HCT116 (cell line): ENCODE data around the gene CD70. TPM values are rescaled to one million over a fixed set of nuclear protein-coding genes. Genes with fewer than 3 reads are reported as not detected.
"Not testable (repeated sequence)": the region's sequence is repeated elsewhere in the genome, so short reads cannot be mapped to it uniquely, and the experiment has no call there.

Experiments used
- ATAC-seq: fragments of 200-7000 bp; cut with Tn5 transposase; 2 replicates; pipeline ENCODE4 v1.9.1; 2020; ENCODE audit warnings: mild to moderate bottlenecking, moderate library complexity
- Bru-seq: library from RNA; stranded (reverse); fragments of 400-500 nt; gene quantifications from one replicate; lab custom pipeline; 2021; lab: Mats Ljungman, UMichigan
- BruChase-seq, 2 experiments: library from RNA; stranded (reverse); fragments of 400-500 nt; gene quantifications; one replicate each; lab custom pipeline; 2021; lab: Mats Ljungman, UMichigan
- BruUV-seq: library from RNA; stranded (reverse); fragments of 400-500 nt; replicated peaks from 2 replicates; lab custom pipeline; 2021; lab: Mats Ljungman, UMichigan
- CTCF ChIA-PET: fragments of 300-600 bp; sonication (Branson Sonifier 250); formaldehyde crosslinking; loops from one replicate; lab custom pipeline; 2021; ENCODE audit warnings: antibody characterized with exemption; lab: Charles Lee
- POLR2A ChIA-PET: fragments of 300-600, 350-600 bp; sonication (Branson Sonifier 250); formaldehyde crosslinking; loops from one replicate; lab custom pipeline; 2021; ENCODE audit warnings: antibody characterized with exemption; lab: Charles Lee
- RAD21 ChIA-PET, 2 experiments: fragments of 300-600 bp; sonication (Branson Sonifier 250); formaldehyde crosslinking; loops; one replicate each; lab custom pipeline; 2023; ENCODE audit warnings: low total read pairs in 2 of 2; ENCODE audit not compliant: uncharacterized antibody in 2 of 2, unreplicated experiment in 2 of 2, low non-redundant PET in 1 of 2; lab: Charles Lee
- DNase-seq: peaks from one replicate; pipeline ENCODE4 v3.0.0-alpha.2; 2010; ENCODE audit warnings: low read depth, low spot score
- H2AFZ ChIP-seq: fragments of 200-600 bp; shearing (Covaris generic), sonication (generic); 2 replicates; pipeline ENCODE4 v1.6.1; 2017; ENCODE audit warnings: low read depth, mixed run types, mixed read lengths, antibody characterized with exemption, low read length; ENCODE audit not compliant: poor library complexity, severe bottlenecking
- H3K27ac ChIP-seq: 2 replicates; pipeline ENCODE4 v1.5.1; 2012; ENCODE audit warnings: low read depth, low read length
- H3K27me3 ChIP-seq: fragments of 200-600 bp; sonication (generic); 2 replicates; pipeline ENCODE4 v1.6.1; 2016; ENCODE audit warnings: mixed run types, low read length, mixed read lengths; ENCODE audit not compliant: insufficient read depth
- H3K36me3 ChIP-seq, 2 experiments: fragments of 200-500 bp in 1 of 2; fragments of 200-600 bp in 1 of 2; sonication (Bioruptor generic) in 1 of 2; sonication (generic) in 1 of 2; 2 replicates each; pipeline versions ENCODE4 v1.5.1 to v1.6.1; 2014 to 2016; ENCODE audit warnings: low read length in 2 of 2, inconsistent platforms in 1 of 2, mixed read lengths in 1 of 2, mixed run types in 1 of 2; ENCODE audit not compliant: insufficient read depth in 2 of 2, control insufficient read depth in 1 of 2
- H3K4me1 ChIP-seq, 2 experiments: fragments of 200-600 bp in 1 of 2; sonication (generic) in 1 of 2; 2 replicates each; pipeline versions ENCODE4 v1.5.1 to v1.6.1; 2012 to 2017; ENCODE audit warnings: low read length in 2 of 2, inconsistent platforms in 1 of 2, mild to moderate bottlenecking in 1 of 2, mixed read lengths in 1 of 2, mixed run types in 1 of 2, moderate library complexity in 1 of 2; ENCODE audit not compliant: insufficient read depth in 2 of 2, control insufficient read depth in 1 of 2
- H3K4me2 ChIP-seq: fragments of 200-600 bp; sonication (generic); 2 replicates; pipeline ENCODE4 v1.6.1; 2017; ENCODE audit warnings: mixed run types, low read length, mixed read lengths
- H3K4me3 ChIP-seq, 2 experiments: fragments of 200-600 bp in 1 of 2; sonication (generic) in 1 of 2; replicated peaks in 1 of 2; 2 replicates each; pipeline ENCODE4 v1.5.1; 2011 to 2016; ENCODE audit warnings: low read length in 2 of 2, control low read depth in 1 of 2, low read depth in 1 of 2, mild to moderate bottlenecking in 1 of 2, mixed read lengths in 1 of 2, mixed run types in 1 of 2
- H3K79me2 ChIP-seq: fragments of 200-600 bp; sonication (generic); 2 replicates; pipeline ENCODE4 v1.6.1; 2017; ENCODE audit warnings: mild to moderate bottlenecking, mixed run types, low read length, moderate library complexity, mixed read lengths; ENCODE audit not compliant: insufficient read depth
- H3K9ac ChIP-seq: fragments of 200-600 bp; sonication (generic); 2 replicates; pipeline ENCODE4 v1.6.1; 2016; ENCODE audit warnings: low read length, mixed read lengths
- H3K9me2 ChIP-seq: fragments of 200-600 bp; sonication (generic), shearing (Covaris generic); 2 replicates; pipeline ENCODE4 v1.6.1; 2017; ENCODE audit warnings: mixed run types, mild to moderate bottlenecking, moderate library complexity; ENCODE audit not compliant: insufficient read depth
- H3K9me3 ChIP-seq, 2 experiments: fragments of 200-500 bp in 1 of 2; fragments of 200-600 bp in 1 of 2; sonication (Bioruptor generic) in 1 of 2; sonication (generic) in 1 of 2; 2 replicates each; pipeline ENCODE4 v1.6.1; 2014 to 2017; ENCODE audit warnings: low read length in 2 of 2, mixed read lengths in 2 of 2, inconsistent platforms in 1 of 2, low read depth in 1 of 2, mild to moderate bottlenecking in 1 of 2, mixed run types in 1 of 2, moderate library complexity in 1 of 2; ENCODE audit not compliant: control insufficient read depth in 1 of 2, insufficient read depth in 1 of 2
- H4K20me1 ChIP-seq: fragments of 200-600 bp; sonication (generic), shearing (Covaris generic); 2 replicates; pipeline ENCODE4 v1.6.1; 2017; ENCODE audit warnings: mixed run types, mild to moderate bottlenecking, moderate library complexity; ENCODE audit not compliant: insufficient read depth
- POLR2AphosphoS5 ChIP-seq: IDR thresholded peaks from 2 replicates; pipeline ENCODE4 v1.6.1; 2011; ENCODE audit warnings: mild to moderate bottlenecking, low read depth, low read length, moderate library complexity
- SRF ChIP-seq: IDR thresholded peaks from 2 replicates; pipeline ENCODE4 v1.6.1; 2012; ENCODE audit warnings: low read depth
- intact Hi-C: fragments of 100-400 bp; cut with micrococcal nuclease; formaldehyde crosslinking; loops from 2 replicates; pipeline ENCODE4 v1.10.0; 2022
- long read RNA-seq: library from polyadenylated mRNA; unstranded; transcript quantifications from one replicate; pipeline ENCODE4 v2.0.0, GENCODE V29; 2021; ENCODE audit not compliant: unreplicated experiment
- polyA plus RNA-seq: library from polyadenylated mRNA; unstranded; fragments of >200 nt; gene quantifications from 2 replicates; pipeline ENCODE4 v1.2.1, GENCODE V29; 2012; ENCODE audit warnings: missing spikeins
- total RNA-seq: library from RNA; stranded (reverse); gene quantifications from one replicate; pipeline ENCODE4 v1.2.1, GENCODE V29; 2021; ENCODE audit not compliant: unreplicated experiment
- TF ChIP-seq, protein P1 (sequence below): IDR thresholded peaks from 2 replicates; pipeline ENCODE4 v1.6.1; 2012
- TF ChIP-seq, protein P2 (sequence below): IDR thresholded peaks from 2 replicates; pipeline ENCODE4 v1.6.1; 2012; ENCODE audit warnings: low read depth

CD70 gene, protein sequence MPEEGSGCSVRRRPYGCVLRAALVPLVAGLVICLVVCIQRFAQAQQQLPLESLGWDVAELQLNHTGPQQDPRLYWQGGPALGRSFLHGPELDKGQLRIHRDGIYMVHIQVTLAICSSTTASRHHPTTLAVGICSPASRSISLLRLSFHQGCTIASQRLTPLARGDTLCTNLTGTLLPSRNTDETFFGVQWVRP
- total RNA-seq (2.1 TPM), Bru-seq, nascent RNA (percentile 30 among the genes with signal in this experiment), BruChase-seq, experiment 1, labeled RNA remaining after a 6-hour chase (percentile 39 among the genes with signal in this experiment), BruChase-seq, experiment 2, labeled RNA remaining after a 2-hour chase (percentile 43 among the genes with signal in this experiment)
- 1.2 and 1.6 TPM in 2 replicates for polyA plus RNA-seq
- long read RNA-seq, partial matches to known transcripts: 0 of 1 reads
- long read RNA-seq, other reads (novel, unspliced or antisense): 1 of 1 reads

- no peak within 1 kb of the TSS for H3K27ac ChIP-seq
- H3K4me3 ChIP-seq: no peak within 1 kb of the TSS
- CTCF ChIA-PET: no interaction called here
- ATAC-seq (no peak), DNase-seq (no peak)
- H3K9me2 ChIP-seq: no peaks in the 10 kb centered on the region
- H2AFZ ChIP-seq: no peak within 1 kb of the TSS
- no peaks in the 10 kb centered on the region for H3K79me2 ChIP-seq
- no peaks in the 10 kb centered on the region for H3K9me3 ChIP-seq
- H3K27me3 ChIP-seq: peaks cover 15% of the 10 kb centered on the region; the same call in 1 of the 2 replicates
- peaks cover 10 to 22% of the 10 kb centered on the region in 2 experiments for H3K4me1 ChIP-seq
- BruUV-seq: no TSS peak
- POLR2A ChIA-PET: no interaction called here
- TF ChIP-seq POLR2AphosphoS5 (no peak), SRF (no peak)
- TF ChIP-seq, protein P1, sequence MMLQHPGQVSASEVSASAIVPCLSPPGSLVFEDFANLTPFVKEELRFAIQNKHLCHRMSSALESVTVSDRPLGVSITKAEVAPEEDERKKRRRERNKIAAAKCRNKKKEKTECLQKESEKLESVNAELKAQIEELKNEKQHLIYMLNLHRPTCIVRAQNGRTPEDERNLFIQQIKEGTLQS: no peak
- TF ChIP-seq, protein P2, sequence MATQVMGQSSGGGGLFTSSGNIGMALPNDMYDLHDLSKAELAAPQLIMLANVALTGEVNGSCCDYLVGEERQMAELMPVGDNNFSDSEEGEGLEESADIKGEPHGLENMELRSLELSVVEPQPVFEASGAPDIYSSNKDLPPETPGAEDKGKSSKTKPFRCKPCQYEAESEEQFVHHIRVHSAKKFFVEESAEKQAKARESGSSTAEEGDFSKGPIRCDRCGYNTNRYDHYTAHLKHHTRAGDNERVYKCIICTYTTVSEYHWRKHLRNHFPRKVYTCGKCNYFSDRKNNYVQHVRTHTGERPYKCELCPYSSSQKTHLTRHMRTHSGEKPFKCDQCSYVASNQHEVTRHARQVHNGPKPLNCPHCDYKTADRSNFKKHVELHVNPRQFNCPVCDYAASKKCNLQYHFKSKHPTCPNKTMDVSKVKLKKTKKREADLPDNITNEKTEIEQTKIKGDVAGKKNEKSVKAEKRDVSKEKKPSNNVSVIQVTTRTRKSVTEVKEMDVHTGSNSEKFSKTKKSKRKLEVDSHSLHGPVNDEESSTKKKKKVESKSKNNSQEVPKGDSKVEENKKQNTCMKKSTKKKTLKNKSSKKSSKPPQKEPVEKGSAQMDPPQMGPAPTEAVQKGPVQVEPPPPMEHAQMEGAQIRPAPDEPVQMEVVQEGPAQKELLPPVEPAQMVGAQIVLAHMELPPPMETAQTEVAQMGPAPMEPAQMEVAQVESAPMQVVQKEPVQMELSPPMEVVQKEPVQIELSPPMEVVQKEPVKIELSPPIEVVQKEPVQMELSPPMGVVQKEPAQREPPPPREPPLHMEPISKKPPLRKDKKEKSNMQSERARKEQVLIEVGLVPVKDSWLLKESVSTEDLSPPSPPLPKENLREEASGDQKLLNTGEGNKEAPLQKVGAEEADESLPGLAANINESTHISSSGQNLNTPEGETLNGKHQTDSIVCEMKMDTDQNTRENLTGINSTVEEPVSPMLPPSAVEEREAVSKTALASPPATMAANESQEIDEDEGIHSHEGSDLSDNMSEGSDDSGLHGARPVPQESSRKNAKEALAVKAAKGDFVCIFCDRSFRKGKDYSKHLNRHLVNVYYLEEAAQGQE: no peak
- H3K9ac ChIP-seq: no peak within 1 kb of the TSS
- no peak within 1 kb of the TSS for H3K4me2 ChIP-seq
- RAD21 ChIA-PET: no interaction called here
- intact Hi-C loops: no loop called here
- H4K20me1 ChIP-seq: no peaks in the 10 kb centered on the region
- no peaks in the 10 kb centered on the region for H3K36me3 ChIP-seq
These were observed at the start of gene CD70 for GRCh38 chr19:6590827-6591319. Gene CD70, minus strand, starts transcription at chr19:6591150. Its CDS starts 148 bp downstream, at chr19:6591002.

DNA sequence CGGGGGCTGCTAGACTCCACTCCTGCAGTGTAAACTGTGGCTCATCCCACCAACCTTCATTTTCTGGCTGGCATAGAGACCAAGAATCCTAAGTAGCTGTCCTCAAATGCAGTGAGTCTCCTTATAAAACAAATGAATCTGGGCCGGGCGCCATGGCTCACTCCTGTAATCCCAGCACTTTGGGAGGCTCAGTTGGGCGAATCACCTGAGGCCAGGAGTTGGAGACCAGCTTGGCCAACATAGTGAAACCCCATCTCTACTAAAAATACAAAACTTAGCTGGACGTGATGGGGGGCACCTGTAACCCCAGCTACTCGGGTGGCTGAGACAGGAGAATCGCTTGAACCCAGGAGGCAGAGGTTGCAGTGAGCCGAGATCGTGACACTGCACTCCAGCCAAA, 49.4 kb upstream of the CD70 start:
- H2AFZ ChIP-seq, H3K9ac ChIP-seq, H3K27me3 ChIP-seq, H3K4me2 ChIP-seq, POLR2A ChIA-PET, BruUV-seq, H3K27ac ChIP-seq, H3K79me2 ChIP-seq, H3K4me1 ChIP-seq, DNase-seq, intact Hi-C loops, CTCF ChIA-PET, RAD21 ChIA-PET, H3K36me3 ChIP-seq, H3K9me3 ChIP-seq, H4K20me1 ChIP-seq, H3K4me3 ChIP-seq, ATAC-seq, H3K9me2 ChIP-seq: not testable (repeated sequence)
